H9 (cell line): ENCODE data around the gene CFC1. TPM values are rescaled to one million over a fixed set of nuclear protein-coding genes. Genes with fewer than 3 reads are reported as not detected.
"Not testable (repeated sequence)": the region's sequence is repeated elsewhere in the genome, so short reads cannot be mapped to it uniquely, and the experiment has no call there.

ENCODE experiments used
- DNase-seq: peaks from one replicate; pipeline ENCODE4 v3.0.0-alpha.2; 2017
- H2AFZ ChIP-seq: one replicate; pipeline ENCODE4 v1.6.1; 2013; ENCODE audit warnings: mild to moderate bottlenecking, low read length, control low read depth, moderate library complexity
- H2AK5ac ChIP-seq: 2 replicates; pipeline ENCODE4 v1.6.1; 2013; ENCODE audit warnings: low read length, control low read depth, mixed read lengths; ENCODE audit not compliant: insufficient read length
- H2BK120ac ChIP-seq: one replicate; pipeline ENCODE4 v1.6.1; 2013; ENCODE audit warnings: low read depth, mild to moderate bottlenecking, low read length, control low read depth, inconsistent platforms; ENCODE audit not compliant: poor library complexity, severe bottlenecking
- H2BK12ac ChIP-seq: 2 replicates; pipeline ENCODE4 v1.6.1; 2013; ENCODE audit warnings: low read length, control low read depth, mixed read lengths, low read depth; ENCODE audit not compliant: insufficient read length
- H2BK15ac ChIP-seq: 2 replicates; pipeline ENCODE4 v1.6.1; 2013; ENCODE audit warnings: low read depth, low read length, control low read depth
- H2BK20ac ChIP-seq: one replicate; pipeline ENCODE4 v1.6.1; 2013; ENCODE audit warnings: low read depth, mild to moderate bottlenecking, low read length, control low read depth, inconsistent platforms; ENCODE audit not compliant: poor library complexity, severe bottlenecking
- H2BK5ac ChIP-seq: 2 replicates; pipeline ENCODE4 v1.6.1; 2013; ENCODE audit warnings: low read length, control low read depth, mixed read lengths; ENCODE audit not compliant: insufficient read length
- H3K14ac ChIP-seq: 2 replicates; pipeline ENCODE4 v1.6.1; 2013; ENCODE audit warnings: low read length, control low read depth; ENCODE audit not compliant: insufficient read depth
- H3K18ac ChIP-seq: 2 replicates; pipeline ENCODE4 v1.6.1; 2013; ENCODE audit warnings: low read depth, mild to moderate bottlenecking, mixed read lengths, low read length, control low read depth; ENCODE audit not compliant: insufficient read length
- H3K23ac ChIP-seq: 2 replicates; pipeline ENCODE4 v1.6.1; 2013; ENCODE audit warnings: low read length, control low read depth, mixed read lengths, low read depth; ENCODE audit not compliant: insufficient read length
- H3K23me2 ChIP-seq: 2 replicates; pipeline ENCODE4 v1.6.1; 2013; ENCODE audit warnings: low read depth, mild to moderate bottlenecking, mixed read lengths, low read length, control low read depth; ENCODE audit not compliant: insufficient read length, poor library complexity, severe bottlenecking
- H3K27ac ChIP-seq: 2 replicates; pipeline ENCODE4 v1.5.1; 2013; ENCODE audit warnings: low read length, control low read depth, mixed read lengths, low read depth; ENCODE audit not compliant: insufficient read length
- H3K27me3 ChIP-seq: 2 replicates; pipeline ENCODE4 v1.6.1; 2013; ENCODE audit warnings: low read length, control low read depth, inconsistent platforms; ENCODE audit not compliant: insufficient read depth
- H3K4ac ChIP-seq: 2 replicates; pipeline ENCODE4 v1.6.1; 2013; ENCODE audit warnings: low read depth, mild to moderate bottlenecking, control low read depth, inconsistent platforms, low read length, moderate library complexity
- H3K4me1 ChIP-seq: 2 replicates; pipeline ENCODE4 v1.6.1; 2013; ENCODE audit warnings: low read length, control low read depth, inconsistent platforms; ENCODE audit not compliant: insufficient read depth
- H3K4me2 ChIP-seq: 2 replicates; pipeline ENCODE4 v1.6.1; 2013; ENCODE audit warnings: low read length, control low read depth, mixed read lengths; ENCODE audit not compliant: insufficient read length, insufficient read depth
- H3K56ac ChIP-seq: 2 replicates; pipeline ENCODE4 v1.6.1; 2013; ENCODE audit warnings: low read depth, mild to moderate bottlenecking, mixed read lengths, low read length, control low read depth; ENCODE audit not compliant: insufficient read length
- H3K79me1 ChIP-seq: 2 replicates; pipeline ENCODE4 v1.6.1; 2013; ENCODE audit warnings: low read depth, mild to moderate bottlenecking, moderate library complexity, low read length, control low read depth, inconsistent platforms; ENCODE audit not compliant: insufficient read depth, poor library complexity, severe bottlenecking
- H3K79me2 ChIP-seq: 2 replicates; pipeline ENCODE4 v1.6.1; 2013; ENCODE audit warnings: low read length, control low read depth, inconsistent platforms; ENCODE audit not compliant: insufficient read depth
- H3K9ac ChIP-seq: 2 replicates; pipeline ENCODE4 v1.6.1; 2013; ENCODE audit warnings: low read length, control low read depth, mixed read lengths; ENCODE audit not compliant: insufficient read length; ENCODE audit errors: extremely low read depth
- H3K9me3 ChIP-seq: one replicate; pipeline ENCODE4 v1.6.1; 2013; ENCODE audit warnings: low read depth, low read length, inconsistent platforms; ENCODE audit not compliant: control insufficient read depth
- H3T11ph ChIP-seq: one replicate; pipeline ENCODE4 v1.6.1; 2013; ENCODE audit warnings: mild to moderate bottlenecking, low read length, control low read depth, inconsistent platforms
- H4K20me1 ChIP-seq: one replicate; pipeline ENCODE4 v1.6.1; 2013; ENCODE audit not compliant: control insufficient read depth, insufficient read length, insufficient read depth
- H4K5ac ChIP-seq: 2 replicates; pipeline ENCODE4 v1.6.1; 2013; ENCODE audit warnings: low read depth, mild to moderate bottlenecking, mixed read lengths, low read length, control low read depth; ENCODE audit not compliant: insufficient read length
- H4K8ac ChIP-seq: replicated peaks from 2 replicates; pipeline ENCODE4 v1.6.1; 2013; ENCODE audit warnings: low read length, control low read depth, mixed read lengths, low read depth; ENCODE audit not compliant: insufficient read length
- H4K91ac ChIP-seq: 2 replicates; pipeline ENCODE4 v1.6.1; 2013; ENCODE audit warnings: low read depth, mild to moderate bottlenecking, moderate library complexity, mixed read lengths, low read length, control low read depth; ENCODE audit not compliant: insufficient read length
- H3K27ac Mint-ChIP-seq, 3 experiments: 2 replicates in 2 of 3; 3 replicates in 1 of 3; pipeline ENCODE4 v1.8.0; 2020 to 2021; ENCODE audit warnings: mixed read lengths in 3 of 3, mild to moderate bottlenecking in 1 of 3, moderate library complexity in 1 of 3
- H3K27me3 Mint-ChIP-seq: 2 replicates; pipeline ENCODE4 v1.8.0; 2021; ENCODE audit warnings: low read depth, mild to moderate bottlenecking, moderate library complexity, mixed read lengths
- H3K36me3 Mint-ChIP-seq, 3 experiments: 2 replicates in 2 of 3; 3 replicates in 1 of 3; pipeline ENCODE4 v1.8.0; 2020 to 2021; ENCODE audit warnings: low read depth in 3 of 3, mixed read lengths in 3 of 3; ENCODE audit not compliant: insufficient read depth in 1 of 3
- H3K4me1 Mint-ChIP-seq, 2 experiments: 2 replicates each; pipeline ENCODE4 v1.8.0; 2020; ENCODE audit warnings: mixed read lengths in 2 of 2
- H3K4me3 Mint-ChIP-seq, 2 experiments: 2 replicates in 1 of 2; 3 replicates in 1 of 2; pipeline ENCODE4 v1.8.0; 2020 to 2021; ENCODE audit warnings: mild to moderate bottlenecking in 2 of 2, mixed read lengths in 2 of 2, moderate library complexity in 1 of 2
- H3K9me3 Mint-ChIP-seq, 2 experiments: 2 replicates in 1 of 2; 3 replicates in 1 of 2; pipeline ENCODE4 v1.8.0; 2020; ENCODE audit warnings: mild to moderate bottlenecking in 2 of 2, mixed read lengths in 2 of 2, moderate library complexity in 1 of 2
- WGBS: extraction: QIAGEN DNeasy Blood & Tissue Kit; methylation state at CpG from one replicate; pipeline ENCODE4 v1.1.7; 2013; ENCODE audit warnings: missing lambda C conversion rate, low lambda C conversion rate, mixed read lengths; ENCODE audit not compliant: insufficient read length; ENCODE audit errors: extremely low coverage; 5-methylcytosine and 5-hydroxymethylcytosine counted together
- total RNA-seq: library from RNA; stranded (reverse); gene quantifications from 2 replicates; pipeline ENCODE4 v1.2.1, GENCODE V29; 2021

Gene CFC1
- total RNA-seq, 1 experiment from 2014 or later: 0.22 TPM

- H3K27me3 ChIP-seq, H3K79me2 ChIP-seq, H3K4me2 ChIP-seq, H3K56ac ChIP-seq, DNase-seq, H3K18ac ChIP-seq, H3K4me1 Mint-ChIP-seq, H3K36me3 Mint-ChIP-seq, H3K79me1 ChIP-seq, H3K23ac ChIP-seq, H3T11ph ChIP-seq, H3K9me3 ChIP-seq, H2BK5ac ChIP-seq, H2BK120ac ChIP-seq, H2AK5ac ChIP-seq, H4K20me1 ChIP-seq, H3K4me1 ChIP-seq, H3K27ac Mint-ChIP-seq, H3K4me3 Mint-ChIP-seq, H2AFZ ChIP-seq, H3K9ac ChIP-seq, H3K14ac ChIP-seq, H4K5ac ChIP-seq, H3K9me3 Mint-ChIP-seq, H4K91ac ChIP-seq, H2BK12ac ChIP-seq, H2BK20ac ChIP-seq, H3K4ac ChIP-seq, H3K23me2 ChIP-seq, H3K27me3 Mint-ChIP-seq, H3K27ac ChIP-seq, H2BK15ac ChIP-seq, H4K8ac ChIP-seq: not testable (repeated sequence)
- no CpG with 5 or more reads among the region's 15 CpGs for WGBS
Measured at GRCh38 chr2:130601648-130602302, 2.4 kb upstream of the CFC1 start.

GRCh38 chr2:130599926-130600325, 551 bp upstream of the CFC1 start:
- not testable (repeated sequence) for H3K9me3 Mint-ChIP-seq, H3K79me1 ChIP-seq, H4K8ac ChIP-seq, H3K4ac ChIP-seq, H3K79me2 ChIP-seq, H3K18ac ChIP-seq, H3K4me1 ChIP-seq, DNase-seq, H3K23me2 ChIP-seq, H3T11ph ChIP-seq, H3K36me3 Mint-ChIP-seq, H3K27me3 ChIP-seq, H3K27me3 Mint-ChIP-seq, H2BK120ac ChIP-seq, H3K14ac ChIP-seq, H4K5ac ChIP-seq, H2BK5ac ChIP-seq, H3K56ac ChIP-seq, H4K20me1 ChIP-seq, H3K23ac ChIP-seq, H2AFZ ChIP-seq, H3K27ac ChIP-seq, H3K4me1 Mint-ChIP-seq, H3K9me3 ChIP-seq, H3K9ac ChIP-seq, H2AK5ac ChIP-seq, H2BK20ac ChIP-seq, H4K91ac ChIP-seq, H3K4me2 ChIP-seq, H2BK15ac ChIP-seq, H3K27ac Mint-ChIP-seq, H2BK12ac ChIP-seq, H3K4me3 Mint-ChIP-seq
- no CpG with 5 or more reads among the region's 9 CpGs for WGBS
